PC-9 (cell line): ENCODE data around the gene MAPK8IP3. TPM values are rescaled to one million over a fixed set of nuclear protein-coding genes. Genes with fewer than 3 reads are reported as not detected.

Experiments
- BruUV-seq: library from RNA; stranded (reverse); fragments of 400-500 nt; replicated peaks from 2 replicates; lab custom pipeline; 2021; lab: Mats Ljungman, UMichigan
- CTCF ChIA-PET: fragments of 300-600 bp; sonication (Branson Sonifier 250); formaldehyde crosslinking; loops from one replicate; lab custom pipeline; 2022; ENCODE audit warnings: antibody characterized with exemption; lab: Charles Lee
- POLR2A ChIA-PET: fragments of 300-600 bp; sonication (Branson Sonifier 250); formaldehyde crosslinking; loops from one replicate; lab custom pipeline; 2022; ENCODE audit warnings: antibody characterized with exemption; ENCODE audit not compliant: unreplicated experiment; lab: Charles Lee
- DNase-seq, 2 experiments: peaks; one replicate each; pipeline versions ENCODE4 v3.0.0 to v3.0.0-alpha.2; 2015 to 2022; ENCODE audit warnings: mixed read lengths in 1 of 2
- H2AFZ ChIP-seq: fragments of 200-600 bp; sonication (generic); 2 replicates; pipeline ENCODE4 v1.8.1; 2017; ENCODE audit warnings: antibody characterized with exemption
- H3F3A ChIP-seq: fragments of 200-600 bp; sonication (generic); 2 replicates; pipeline ENCODE4 v1.8.1; 2017; ENCODE audit warnings: antibody characterized with exemption, mild to moderate bottlenecking, low read depth; ENCODE audit not compliant: insufficient read depth
- H3K27ac ChIP-seq: fragments of 200-600 bp; sonication (generic); 2 replicates; pipeline ENCODE4 v1.6.1; 2016; ENCODE audit warnings: mixed run types
- H3K27me3 ChIP-seq: fragments of 200-600 bp; sonication (generic); 2 replicates; pipeline ENCODE4 v1.6.1; 2016; ENCODE audit warnings: low read depth, mixed run types; ENCODE audit not compliant: insufficient read depth
- H3K36me3 ChIP-seq: fragments of 200-600 bp; sonication (generic); 2 replicates; pipeline ENCODE4 v1.6.1; 2016; ENCODE audit warnings: low read depth, mixed run types
- H3K4me1 ChIP-seq: fragments of 200-600 bp; sonication (generic); replicated peaks from 2 replicates; pipeline ENCODE4 v1.6.1; 2016; ENCODE audit warnings: mixed run types; ENCODE audit not compliant: insufficient read depth
- H3K4me2 ChIP-seq: fragments of 200-600 bp; sonication (generic); 2 replicates; pipeline ENCODE4 v1.6.1; 2017; ENCODE audit warnings: mixed run types
- H3K4me3 ChIP-seq: fragments of 200-600 bp; sonication (generic); 2 replicates; pipeline ENCODE4 v1.6.1; 2016; ENCODE audit warnings: mixed run types
- H3K79me2 ChIP-seq: fragments of 200-600 bp; sonication (generic); 2 replicates; pipeline ENCODE4 v1.6.1; 2017; ENCODE audit warnings: low read depth, mixed run types
- H3K9me2 ChIP-seq: fragments of 200-600 bp; sonication (generic); 2 replicates; pipeline ENCODE4 v1.8.1; 2017; ENCODE audit warnings: mild to moderate bottlenecking; ENCODE audit not compliant: insufficient read depth
- H3K9me3 ChIP-seq: fragments of 200-600 bp; sonication (generic); 2 replicates; pipeline ENCODE4 v1.8.1; 2016; ENCODE audit warnings: low read depth; ENCODE audit not compliant: insufficient read depth
- H4K20me1 ChIP-seq: fragments of 200-600 bp; sonication (generic); 2 replicates; pipeline ENCODE4 v1.8.1; 2017; ENCODE audit not compliant: insufficient read depth
- EZH2 ChIP-seq: fragments of 200-600 bp; sonication (generic); IDR thresholded peaks from 2 replicates; pipeline ENCODE4 v1.8.0; 2017; ENCODE audit warnings: antibody characterized with exemption, low read depth
- intact Hi-C: fragments of 100-400 bp; cut with micrococcal nuclease; formaldehyde crosslinking; loops from one replicate; pipeline ENCODE4 v1.10.0; 2022; ENCODE audit not compliant: unreplicated experiment
- total RNA-seq: library from RNA; stranded (reverse); gene quantifications from 2 replicates; pipeline ENCODE4 v1.2.3, GENCODE V29; 2021
- TF ChIP-seq, protein P1 (sequence below): fragments of 200-600 bp; sonication (generic); conservative IDR thresholded peaks from 2 replicates; pipeline ENCODE4 v1.6.1; 2017; ENCODE audit warnings: mixed run types, antibody characterized with exemption, mild to moderate bottlenecking, moderate library complexity

MAPK8IP3 gene
- total RNA-seq, 1 experiment from 2014 or later, result 125 TPM

- no peak overlapping the region for H2AFZ ChIP-seq
- H3K36me3 ChIP-seq, result 0 out of 2 replicates have a peak, but pooled peaks cover 7% of the 10 kb centered on the region
- peak overlapping the region; percentile 77 for H3K4me3 ChIP-seq
- H4K20me1 ChIP-seq, result peaks cover 33% of the 10 kb centered on the region
- intact Hi-C loops, result loop anchor here (5.0 kb wide), 2 partner anchors 97 to 188 kb away; partner anchors contain the start of genes JPT2 and RPS2
- no peaks in the 10 kb centered on the region for H3K9me2 ChIP-seq
- H3K9me3 ChIP-seq, result no peaks in the 10 kb centered on the region
- no peak for TF ChIP-seq EZH2
- TF ChIP-seq, protein P1, sequence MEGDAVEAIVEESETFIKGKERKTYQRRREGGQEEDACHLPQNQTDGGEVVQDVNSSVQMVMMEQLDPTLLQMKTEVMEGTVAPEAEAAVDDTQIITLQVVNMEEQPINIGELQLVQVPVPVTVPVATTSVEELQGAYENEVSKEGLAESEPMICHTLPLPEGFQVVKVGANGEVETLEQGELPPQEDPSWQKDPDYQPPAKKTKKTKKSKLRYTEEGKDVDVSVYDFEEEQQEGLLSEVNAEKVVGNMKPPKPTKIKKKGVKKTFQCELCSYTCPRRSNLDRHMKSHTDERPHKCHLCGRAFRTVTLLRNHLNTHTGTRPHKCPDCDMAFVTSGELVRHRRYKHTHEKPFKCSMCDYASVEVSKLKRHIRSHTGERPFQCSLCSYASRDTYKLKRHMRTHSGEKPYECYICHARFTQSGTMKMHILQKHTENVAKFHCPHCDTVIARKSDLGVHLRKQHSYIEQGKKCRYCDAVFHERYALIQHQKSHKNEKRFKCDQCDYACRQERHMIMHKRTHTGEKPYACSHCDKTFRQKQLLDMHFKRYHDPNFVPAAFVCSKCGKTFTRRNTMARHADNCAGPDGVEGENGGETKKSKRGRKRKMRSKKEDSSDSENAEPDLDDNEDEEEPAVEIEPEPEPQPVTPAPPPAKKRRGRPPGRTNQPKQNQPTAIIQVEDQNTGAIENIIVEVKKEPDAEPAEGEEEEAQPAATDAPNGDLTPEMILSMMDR, result no peak
- CTCF ChIA-PET, result interaction anchor here (0.6 to 0.8 kb wide), 2 partner anchors 8 to 671 kb away, joined by 3 to 6 read pairs; partner anchors contain the start of genes NUBP2 and SPSB3
- peak overlapping the region; percentile 99 for H3K4me2 ChIP-seq
- no TSS peak for BruUV-seq
- H3K27me3 ChIP-seq, result no peaks in the 10 kb centered on the region
- peaks cover 39% of the 10 kb centered on the region for H3K79me2 ChIP-seq
- no peak for DNase-seq
- POLR2A ChIA-PET, result interaction anchor here (0.7 to 1.4 kb wide), 2 partner anchors 8 to 28 kb away, joined by 8 to 9 read pairs; partner anchors contain the start of genes NUBP2 and SPSB3
- peak overlapping the region; percentile 77; the same call in 1 of the 2 replicates for H3K27ac ChIP-seq
- peaks cover 36% of the 10 kb centered on the region for H3F3A ChIP-seq
- peaks cover 19% of the 10 kb centered on the region for H3K4me1 ChIP-seq
Observed at GRCh38 chr16:1774448-1774780, 68.4 kb downstream of the MAPK8IP3 start.

DNA sequence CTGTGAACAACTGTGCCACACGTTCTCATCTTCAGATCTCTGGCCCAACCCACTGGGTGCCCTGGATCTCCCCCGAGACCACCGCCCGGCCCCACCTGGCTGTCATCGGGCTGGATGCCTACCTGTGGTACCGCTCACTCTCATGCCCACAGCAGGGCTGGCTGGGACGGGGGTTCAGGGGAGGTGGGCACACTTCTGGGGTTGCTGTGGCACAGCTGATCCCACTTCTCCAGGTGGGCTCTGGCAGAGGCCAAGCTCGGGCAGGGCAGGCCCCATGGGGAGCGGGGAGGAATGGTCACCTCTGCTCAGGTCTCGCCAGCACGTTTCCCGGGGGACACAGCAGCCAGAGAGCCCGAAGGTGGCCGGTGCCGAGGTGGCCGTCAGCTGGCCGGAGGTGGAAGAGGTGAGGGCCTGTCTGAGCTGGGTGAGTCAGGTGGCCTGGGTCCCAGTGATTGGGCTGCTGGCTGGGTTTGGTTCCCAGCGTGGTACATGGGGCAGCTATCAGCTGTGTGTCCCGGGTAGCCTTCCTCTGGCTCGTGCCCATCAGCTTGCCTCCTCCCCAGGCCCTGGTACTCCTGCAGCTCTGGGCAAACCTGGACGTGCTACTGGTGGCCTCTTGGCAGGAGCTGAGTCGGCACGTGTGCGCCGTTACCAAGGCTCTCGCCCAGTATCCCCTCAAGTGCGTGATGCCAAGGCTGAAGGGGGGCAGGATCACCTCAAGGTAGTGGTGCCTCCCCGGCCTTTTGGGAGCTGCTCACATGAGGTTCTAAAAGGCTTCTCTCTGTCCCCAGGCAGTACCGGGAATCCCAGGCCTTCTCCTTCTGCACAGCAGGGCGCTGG lies 69.2 kb downstream of the MAPK8IP3 start:
- Histone ChIP-seq H3F3A (peaks cover 34% of the 10 kb centered on the region), H3K4me1 (peaks cover 15% of the 10 kb centered on the region), H3K4me3 (no peak overlapping the region), H3K9me3 (no peaks in the 10 kb centered on the region), H4K20me1 (peaks cover 37% of the 10 kb centered on the region), H2AFZ (no peak overlapping the region), H3K36me3 (0 out of 2 replicates have a peak, but pooled peaks cover 7% of the 10 kb centered on the region), H3K27me3 (no peaks in the 10 kb centered on the region), H3K9me2 (no peaks in the 10 kb centered on the region), H3K27ac (no peak overlapping the region), H3K4me2 (peak overlapping the region; percentile 99), H3K79me2 (peaks cover 41% of the 10 kb centered on the region)
- no TSS peak for BruUV-seq
- intact Hi-C loops, result no loop called here
- CTCF ChIA-PET, result interaction anchor here (0.6 kb wide), 1 partner anchor 672 kb away, joined by 3 read pairs; no protein-coding TSS in a partner anchor
- no peak for DNase-seq
- no peak for TF ChIP-seq EZH2
- TF ChIP-seq, protein P1, result no peak
- POLR2A ChIA-PET, result interaction anchor here (1.4 kb wide), 1 partner anchor 7 kb away, joined by 8 read pairs; the partner anchor contains the start of genes NUBP2 and SPSB3

DNA sequence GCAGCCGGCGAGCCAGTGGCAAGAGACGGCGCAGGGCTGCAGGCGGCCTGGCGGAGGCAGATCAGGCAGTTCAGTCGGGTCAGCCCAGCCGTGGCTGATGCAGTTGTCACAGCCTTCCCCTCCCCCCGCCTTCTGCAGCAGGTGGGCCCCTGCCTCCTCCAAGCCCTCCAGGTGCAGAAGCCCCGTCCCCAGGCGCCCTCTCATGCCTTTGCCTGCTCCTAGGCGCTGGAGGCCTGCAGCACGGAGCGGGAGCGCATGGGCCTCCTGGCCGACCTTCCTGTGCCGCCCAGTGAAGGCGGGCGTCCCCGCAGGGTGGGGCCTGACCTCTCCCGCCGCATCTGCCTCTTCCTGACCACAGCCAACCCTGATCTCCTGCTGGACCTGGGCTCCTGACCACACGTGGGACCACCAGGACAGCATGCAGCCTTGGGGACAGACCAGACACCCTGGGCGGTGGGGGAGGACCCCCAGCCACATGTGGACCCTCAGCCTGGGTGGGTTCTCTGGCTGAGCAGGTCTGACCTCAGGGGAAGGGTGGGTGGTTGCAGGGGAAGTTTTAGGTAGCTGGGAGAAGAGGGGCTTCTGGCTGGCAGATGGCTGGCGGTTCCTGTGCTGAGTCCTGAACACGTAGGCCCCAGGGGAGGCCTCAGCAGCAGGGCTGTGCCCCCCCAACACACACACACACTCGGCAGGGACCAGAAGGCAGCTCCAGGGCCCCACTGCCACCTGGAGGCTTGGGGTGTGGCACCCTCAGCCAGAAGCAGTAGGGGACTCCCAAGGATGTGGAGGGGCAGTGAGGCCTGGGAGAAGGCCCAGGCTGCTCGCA lies 70.1 kb downstream of the MAPK8IP3 start:
- Histone ChIP-seq H3K27ac (no peak overlapping the region), H3F3A (peaks cover 39% of the 10 kb centered on the region), H3K9me2 (no peaks in the 10 kb centered on the region), H3K4me1 (peaks cover 14% of the 10 kb centered on the region), H3K36me3 (0 out of 2 replicates have a peak, but pooled peaks cover 13% of the 10 kb centered on the region), H3K9me3 (no peaks in the 10 kb centered on the region), H3K27me3 (no peaks in the 10 kb centered on the region), H3K79me2 (peaks cover 47% of the 10 kb centered on the region), H3K4me2 (no peak overlapping the region), H2AFZ (no peak overlapping the region), H4K20me1 (peaks cover 44% of the 10 kb centered on the region), H3K4me3 (no peak overlapping the region)
- TF ChIP-seq, protein P1, result no peak
- TF ChIP-seq EZH2, result no peak
- POLR2A ChIA-PET, result no interaction called here
- no TSS peak for BruUV-seq
- DNase-seq, result no peak
- intact Hi-C loops, result no loop called here
- CTCF ChIA-PET, result no interaction called here
